ENCODE data around the gene RO60. TPM values are rescaled to one million over a fixed set of nuclear protein-coding genes. Genes with fewer than 3 reads are reported as not detected.
A peak's percentile ranks its signal among the peaks of the same experiment; 100 is the strongest.

Gene RO60
- total RNA-seq, 1 experiment from 2014 or later: 74.8 TPM

DNA sequence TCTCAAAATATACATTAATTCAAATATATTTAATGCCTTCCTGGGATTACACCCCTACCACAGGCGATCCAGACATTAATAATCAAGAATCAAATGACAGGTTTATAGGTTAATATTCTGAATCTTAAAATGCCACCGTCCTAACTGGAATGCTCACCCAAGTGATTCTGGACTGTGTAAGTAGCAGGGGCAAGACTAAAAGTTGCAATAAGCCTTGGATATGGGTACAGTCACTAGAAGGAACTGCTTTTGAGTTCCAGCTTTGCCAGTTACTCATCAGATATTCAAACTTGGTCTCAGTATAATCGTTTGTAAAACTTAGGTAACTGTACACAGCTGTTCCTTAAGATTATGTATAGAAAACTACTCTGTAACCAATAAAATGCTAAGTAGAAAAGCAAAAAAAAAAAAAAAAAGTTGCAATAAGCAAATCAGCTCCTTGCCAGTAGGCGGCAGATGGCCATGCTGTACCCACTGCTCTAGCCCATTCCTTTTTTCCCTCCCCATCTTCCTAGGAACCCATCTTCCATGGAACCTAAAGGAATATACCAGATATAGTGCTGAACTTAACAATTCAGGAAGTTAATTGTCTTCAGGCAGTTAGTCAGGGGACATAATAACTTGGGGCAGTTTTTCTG, 10.5 kb downstream of the RO60 start:
- ChIA-PET CTCF (no interaction called here), POLR2A (no interaction called here)
- Histone ChIP-seq H3K36me3 (ENCODE audit: control insufficient read depth, insufficient read depth, low read length) (no peaks in the 10 kb centered on the region; the same call in 1 of the 2 replicates), H3K27me3 (ENCODE audit: control insufficient read depth, insufficient read depth, low read length) (no peaks in the 10 kb centered on the region), H3K9me3 (ENCODE audit: control insufficient read depth, insufficient read depth, low read depth, low read length) (no peaks in the 10 kb centered on the region), H3K4me1 (ENCODE audit: control insufficient read depth, insufficient read depth, low read length) (peaks cover 10% of the 10 kb centered on the region; the same call in 1 of the 2 replicates), H3K27ac (ENCODE audit: low read length) (no peak overlapping the region), H3K4me3 (ENCODE audit: low read depth in 2 of 2, low read length in 2 of 2) (no peak overlapping the region)
- ATAC-seq: peak; percentile 82
- no peak for DNase-seq (ENCODE audit: low read depth, low spot score)
- TF ChIP-seq POLR2AphosphoS5 (IDR thresholded peaks at IDR 0.05; ENCODE audit: low read depth, low read length) (no peak), SIN3A (IDR thresholded peaks at IDR 0.05; ENCODE audit: borderline replicate concordance, insufficient read depth, low read depth, low read length) (no peak), CTCF (IDR thresholded peaks at IDR 0.05) (peak; percentile 69)
- no TSS peak for BruUV-seq (replicated peaks)
- in situ Hi-C loops (cut with HindIII; ENCODE audit: low pct_unique_long_range_greater_than_20kb, low sequenced_read_pairs) (no loop called here), intact Hi-C loops (cut with micrococcal nuclease; ENCODE audit: unreplicated experiment) (no loop called here)

- ChIA-PET CTCF (interaction anchor here (0.7 kb wide), 1 partner anchor 361 kb away, joined by 6 read pairs; no protein-coding TSS in a partner anchor), POLR2A (interaction anchor here (0.7 kb wide), 1 partner anchor 11 kb away, joined by 3 read pairs; the partner anchor contains the start of genes RO60 and UCHL5)
- ATAC-seq (no peak), DNase-seq (ENCODE audit: low read depth, low spot score) (no peak)
- no TSS peak for BruUV-seq (replicated peaks)
- TF ChIP-seq REST (IDR thresholded peaks at IDR 0.05; ENCODE audit: insufficient read depth in 1 of 2, low read depth in 2 of 2, low read length in 1 of 2): no peak
- no peak for TF ChIP-seq POLR2AphosphoS5 (IDR thresholded peaks at IDR 0.05; ENCODE audit: low read depth, low read length)
- no peak for TF ChIP-seq SIN3A (IDR thresholded peaks at IDR 0.05; ENCODE audit: borderline replicate concordance, insufficient read depth, low read depth, low read length)
- TF ChIP-seq CTCF (IDR thresholded peaks at IDR 0.05): peak; percentile 43; the same call in 1 of the 2 replicates
- TF ChIP-seq TCF7L2 (IDR thresholded peaks at IDR 0.05; ENCODE audit: low read depth, low read length): no peak
- H3K36me3 ChIP-seq (ENCODE audit: control insufficient read depth, insufficient read depth, low read length): no peaks in the 10 kb centered on the region; the same call in 1 of the 2 replicates
- peaks cover 10% of the 10 kb centered on the region; the same call in 1 of the 2 replicates for H3K4me1 ChIP-seq (ENCODE audit: control insufficient read depth, insufficient read depth, low read length)
- intact Hi-C loops (cut with micrococcal nuclease; ENCODE audit: unreplicated experiment) (no loop called here), in situ Hi-C loops (cut with HindIII; ENCODE audit: low pct_unique_long_range_greater_than_20kb, low sequenced_read_pairs) (no loop called here)
- no peaks in the 10 kb centered on the region for H3K9me3 ChIP-seq (ENCODE audit: control insufficient read depth, insufficient read depth, low read depth, low read length)
- no peaks in the 10 kb centered on the region for H3K27me3 ChIP-seq (ENCODE audit: control insufficient read depth, insufficient read depth, low read length)
- H3K27ac ChIP-seq (ENCODE audit: low read length): no peak overlapping the region
- H3K4me3 ChIP-seq (ENCODE audit: low read depth in 2 of 2, low read length in 2 of 2): no peak overlapping the region
These were observed 11.0 kb downstream of the RO60 start for GRCh38 chr1:193070386-193070753.
